ENCODE results near the gene RAP1GAP.

DNA sequence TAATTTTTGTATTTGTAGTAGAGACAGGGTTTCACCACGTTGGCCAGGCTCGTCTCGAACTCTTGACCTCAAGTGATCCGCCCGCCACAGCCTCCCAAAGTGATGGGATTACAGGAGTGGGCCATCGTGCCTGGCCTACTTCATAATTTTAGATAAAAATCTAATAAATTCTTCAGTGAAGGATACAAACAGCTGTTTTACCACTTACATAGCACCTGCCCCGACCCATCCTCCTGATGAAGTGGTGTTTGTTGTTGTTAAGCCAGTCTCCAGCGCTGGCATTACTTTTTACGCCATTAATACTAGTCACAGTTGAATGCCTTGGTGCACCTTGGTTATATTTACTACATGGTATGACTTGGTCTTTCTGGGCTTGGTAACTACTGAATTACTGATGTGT lies 12.3 kb upstream of the RAP1GAP start:
- TF ChIP-seq, protein P1, sequence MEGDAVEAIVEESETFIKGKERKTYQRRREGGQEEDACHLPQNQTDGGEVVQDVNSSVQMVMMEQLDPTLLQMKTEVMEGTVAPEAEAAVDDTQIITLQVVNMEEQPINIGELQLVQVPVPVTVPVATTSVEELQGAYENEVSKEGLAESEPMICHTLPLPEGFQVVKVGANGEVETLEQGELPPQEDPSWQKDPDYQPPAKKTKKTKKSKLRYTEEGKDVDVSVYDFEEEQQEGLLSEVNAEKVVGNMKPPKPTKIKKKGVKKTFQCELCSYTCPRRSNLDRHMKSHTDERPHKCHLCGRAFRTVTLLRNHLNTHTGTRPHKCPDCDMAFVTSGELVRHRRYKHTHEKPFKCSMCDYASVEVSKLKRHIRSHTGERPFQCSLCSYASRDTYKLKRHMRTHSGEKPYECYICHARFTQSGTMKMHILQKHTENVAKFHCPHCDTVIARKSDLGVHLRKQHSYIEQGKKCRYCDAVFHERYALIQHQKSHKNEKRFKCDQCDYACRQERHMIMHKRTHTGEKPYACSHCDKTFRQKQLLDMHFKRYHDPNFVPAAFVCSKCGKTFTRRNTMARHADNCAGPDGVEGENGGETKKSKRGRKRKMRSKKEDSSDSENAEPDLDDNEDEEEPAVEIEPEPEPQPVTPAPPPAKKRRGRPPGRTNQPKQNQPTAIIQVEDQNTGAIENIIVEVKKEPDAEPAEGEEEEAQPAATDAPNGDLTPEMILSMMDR (IDR thresholded peaks at IDR 0.05) = no peak
- TF ChIP-seq POLR2AphosphoS5 (IDR thresholded peaks at IDR 0.05; ENCODE audit: insufficient read depth in 1 of 2, low read depth in 1 of 2) (no peak), POLR2A (IDR thresholded peaks at IDR 0.05) (no peak)

Measured in vagina (tissue), 2 donors.